Trophoblast cell (in vitro differentiated cells and primary cell): ENCODE measurements around the gene BCL2L12.

ENCODE experiments used
- DNase-seq, 2 donors: peaks; one replicate each; pipeline ENCODE4 v3.0.0-alpha.2; 2016
- H2AFZ ChIP-seq: 2 replicates; pipeline ENCODE4 v1.6.1; 2013; ENCODE audit warnings: low read length, moderate library complexity, mild to moderate bottlenecking; ENCODE audit not compliant: insufficient read depth, poor library complexity
- H2AK5ac ChIP-seq: 2 replicates; pipeline ENCODE4 v1.6.1; 2013; ENCODE audit warnings: mild to moderate bottlenecking, low read length
- H2BK120ac ChIP-seq: 2 replicates; pipeline ENCODE4 v1.6.1; 2013; ENCODE audit warnings: low read length, mild to moderate bottlenecking, moderate library complexity; ENCODE audit not compliant: insufficient read depth, poor library complexity
- H2BK12ac ChIP-seq: 2 replicates; pipeline ENCODE4 v1.6.1; 2013; ENCODE audit warnings: mild to moderate bottlenecking, low read length, moderate library complexity
- H2BK5ac ChIP-seq: 2 replicates; pipeline ENCODE4 v1.6.1; 2013; ENCODE audit warnings: low read length, low read depth, moderate library complexity, mild to moderate bottlenecking; ENCODE audit not compliant: poor library complexity
- H3K14ac ChIP-seq: 2 replicates; pipeline ENCODE4 v1.6.1; 2013; ENCODE audit warnings: mild to moderate bottlenecking, low read length
- H3K18ac ChIP-seq: 2 replicates; pipeline ENCODE4 v1.6.1; 2013; ENCODE audit warnings: mild to moderate bottlenecking, low read length
- H3K23ac ChIP-seq: 2 replicates; pipeline ENCODE4 v1.6.1; 2013; ENCODE audit warnings: low read length
- H3K27ac ChIP-seq: 2 replicates; pipeline ENCODE4 v1.5.1; 2013; ENCODE audit warnings: low read depth, mild to moderate bottlenecking, inconsistent platforms, low read length, moderate library complexity
- H3K27me3 ChIP-seq: 2 replicates; pipeline ENCODE4 v1.6.1; 2013; ENCODE audit warnings: inconsistent platforms, mild to moderate bottlenecking, low read length, moderate library complexity; ENCODE audit not compliant: insufficient read depth
- H3K36me3 ChIP-seq, 2 experiments: 1 replicate in 1 of 2; 2 replicates in 1 of 2; pipeline ENCODE4 v1.6.1; 2013; ENCODE audit warnings: low read length in 2 of 2, mild to moderate bottlenecking in 2 of 2, moderate library complexity in 1 of 2; ENCODE audit not compliant: insufficient read depth in 2 of 2, control insufficient read depth in 1 of 2
- H3K4ac ChIP-seq: 2 replicates; pipeline ENCODE4 v1.6.1; 2013; ENCODE audit warnings: low read depth, mild to moderate bottlenecking, low read length, moderate library complexity
- H3K4me1 ChIP-seq, 2 experiments: 1 replicate in 1 of 2; 2 replicates in 1 of 2; pipeline ENCODE4 v1.6.1; 2013; ENCODE audit warnings: low read length in 2 of 2, mild to moderate bottlenecking in 2 of 2, moderate library complexity in 1 of 2; ENCODE audit not compliant: insufficient read depth in 2 of 2, control insufficient read depth in 1 of 2
- H3K4me2 ChIP-seq: 2 replicates; pipeline ENCODE4 v1.6.1; 2013; ENCODE audit warnings: inconsistent platforms, mild to moderate bottlenecking, low read length, moderate library complexity
- H3K4me3 ChIP-seq: 2 replicates; pipeline ENCODE4 v1.5.1; 2013; ENCODE audit warnings: mild to moderate bottlenecking, low read depth, low read length, inconsistent platforms
- H3K79me1 ChIP-seq: one replicate; pipeline ENCODE4 v1.6.1; 2013; ENCODE audit warnings: low read length
- H3K79me2 ChIP-seq: 2 replicates; pipeline ENCODE4 v1.6.1; 2013; ENCODE audit warnings: low read length, mild to moderate bottlenecking; ENCODE audit not compliant: control insufficient read depth, insufficient read depth, poor library complexity
- H3K9ac ChIP-seq: 2 replicates; pipeline ENCODE4 v1.6.1; 2013; ENCODE audit warnings: mild to moderate bottlenecking, low read length
- H3K9me3 ChIP-seq: 2 replicates; pipeline ENCODE4 v1.6.1; 2013; ENCODE audit warnings: low read depth, mild to moderate bottlenecking, control low read depth, inconsistent platforms, low read length; ENCODE audit not compliant: insufficient read depth
- H4K12ac ChIP-seq: 2 replicates; pipeline ENCODE4 v1.6.1; 2013; ENCODE audit warnings: low read depth, mild to moderate bottlenecking, low read length, moderate library complexity
- H4K8ac ChIP-seq: 2 replicates; pipeline ENCODE4 v1.6.1; 2013; ENCODE audit warnings: low read depth, mild to moderate bottlenecking, low read length, moderate library complexity
- H4K91ac ChIP-seq: one replicate; pipeline ENCODE4 v1.6.1; 2013; ENCODE audit warnings: low read depth, mild to moderate bottlenecking, low read length, moderate library complexity
- WGBS: extraction: QIAGEN DNeasy Blood & Tissue Kit; methylation state at CpG from one replicate; pipeline ENCODE4 v1.1.7; 2013; ENCODE audit warnings: missing lambda C conversion rate; ENCODE audit not compliant: insufficient read length, insufficient coverage; ENCODE audit errors: extremely low coverage; 5-methylcytosine and 5-hydroxymethylcytosine counted together

Gene BCL2L12

DNA sequence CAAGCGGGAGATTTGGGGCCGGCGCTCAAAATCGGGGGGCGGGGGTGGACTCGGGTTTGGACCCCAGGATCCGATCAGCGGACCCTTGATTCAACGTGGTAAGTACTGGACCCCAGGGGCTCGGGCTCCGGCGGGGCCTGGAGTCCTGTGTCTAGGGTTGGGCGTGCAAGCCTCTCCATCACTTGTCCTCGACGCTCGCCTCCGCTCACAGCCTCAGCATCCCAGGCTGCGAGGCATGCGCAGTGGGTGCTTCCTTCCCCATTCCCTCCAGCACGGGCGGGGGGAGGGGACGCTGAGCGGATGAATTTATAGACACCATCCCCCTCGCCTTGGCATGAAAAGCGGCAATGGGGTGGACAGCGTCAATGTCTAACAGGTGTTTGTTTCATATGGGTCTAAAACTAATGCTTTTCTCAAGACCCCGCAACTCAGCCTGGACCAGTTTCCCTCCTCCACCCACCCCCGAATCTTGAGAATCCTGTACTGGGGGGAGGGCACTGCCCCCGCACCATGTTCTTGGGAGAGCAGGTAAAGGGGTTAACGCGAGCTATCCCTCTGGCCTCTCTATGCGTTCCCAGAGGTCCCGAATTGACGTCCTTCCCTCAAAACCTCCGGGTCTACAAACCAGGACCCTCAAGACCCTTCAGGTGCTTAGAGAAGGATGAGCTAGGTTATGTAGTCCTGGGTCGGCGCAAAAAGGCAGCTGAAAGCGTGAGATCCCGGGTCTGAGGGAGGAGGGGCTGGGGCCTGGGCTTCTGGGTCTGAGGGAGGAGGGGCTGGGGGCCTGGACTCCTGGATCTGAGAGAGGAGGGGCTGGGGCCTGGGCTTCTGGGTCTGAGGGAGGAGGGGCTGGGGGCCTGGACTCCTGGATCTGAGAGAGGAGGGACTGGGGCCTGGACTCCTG is 25.8 kb downstream of the BCL2L12 start:
- Histone ChIP-seq H3K4me3 (no peak overlapping the region), H3K27ac (no peak overlapping the region), H2BK120ac (no peak overlapping the region), H2BK12ac (no peak overlapping the region), H3K79me1 (peaks cover 3% of the 10 kb centered on the region), H3K4me1 (peaks cover 12 to 20% of the 10 kb centered on the region in 2 experiments), H3K14ac (peak overlapping the region; percentile 27), H3K9me3 (no peaks in the 10 kb centered on the region), H2BK5ac (no peak overlapping the region), H3K23ac (no peak overlapping the region), H3K36me3 (peaks cover 20 to 21% of the 10 kb centered on the region in 2 experiments), H2AK5ac (no peak overlapping the region), H3K79me2 (no peaks in the 10 kb centered on the region), H4K8ac (peak overlapping the region; percentile 74), H3K18ac (no peak overlapping the region), H2AFZ (peak overlapping the region; percentile 58), H4K91ac (no peak overlapping the region), H4K12ac (no peak overlapping the region), H3K27me3 (no peaks in the 10 kb centered on the region), H3K4ac (no peak overlapping the region), H3K4me2 (peak overlapping the region; percentile 64), H3K9ac (no peak overlapping the region)
- peak in 1 of 2 donors; percentile 19 for DNase-seq
- WGBS = no CpG with 5 or more reads among the region's 39 CpGs

DNA sequence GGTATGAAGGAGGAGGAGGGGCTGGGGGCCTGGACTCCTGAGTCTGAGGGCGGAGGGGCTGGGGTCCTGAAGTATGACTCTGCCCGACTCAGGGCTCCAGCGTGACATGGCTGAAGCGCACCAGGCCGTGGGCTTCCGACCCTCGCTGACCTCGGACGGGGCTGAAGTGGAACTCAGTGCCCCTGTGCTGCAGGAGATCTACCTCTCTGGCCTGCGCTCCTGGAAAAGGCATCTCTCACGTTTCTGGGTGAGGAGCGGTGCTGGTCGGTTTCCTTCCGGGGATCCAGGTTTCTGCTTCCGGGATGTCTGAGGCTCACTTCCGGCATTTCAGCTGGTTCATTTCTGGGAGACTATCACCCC is 26.4 kb downstream of the BCL2L12 start:
- Histone ChIP-seq H4K12ac (no peak overlapping the region), H3K9me3 (no peaks in the 10 kb centered on the region), H2AFZ (no peak overlapping the region), H3K4ac (no peak overlapping the region), H3K79me1 (peaks cover 3% of the 10 kb centered on the region), H3K23ac (no peak overlapping the region), H3K27ac (no peak overlapping the region), H3K27me3 (no peaks in the 10 kb centered on the region), H3K4me2 (no peak overlapping the region), H2BK5ac (no peak overlapping the region), H4K91ac (no peak overlapping the region), H3K14ac (no peak overlapping the region), H3K4me1 (peaks cover 12 to 20% of the 10 kb centered on the region in 2 experiments), H3K9ac (no peak overlapping the region), H4K8ac (no peak overlapping the region), H2AK5ac (no peak overlapping the region), H2BK120ac (no peak overlapping the region), H3K36me3 (peaks cover 16 to 17% of the 10 kb centered on the region in 2 experiments), H3K18ac (no peak overlapping the region), H2BK12ac (no peak overlapping the region), H3K79me2 (no peaks in the 10 kb centered on the region), H3K4me3 (no peak overlapping the region)
- no peak for DNase-seq
- no CpG with 5 or more reads among the region's 16 CpGs for WGBS

DNA sequence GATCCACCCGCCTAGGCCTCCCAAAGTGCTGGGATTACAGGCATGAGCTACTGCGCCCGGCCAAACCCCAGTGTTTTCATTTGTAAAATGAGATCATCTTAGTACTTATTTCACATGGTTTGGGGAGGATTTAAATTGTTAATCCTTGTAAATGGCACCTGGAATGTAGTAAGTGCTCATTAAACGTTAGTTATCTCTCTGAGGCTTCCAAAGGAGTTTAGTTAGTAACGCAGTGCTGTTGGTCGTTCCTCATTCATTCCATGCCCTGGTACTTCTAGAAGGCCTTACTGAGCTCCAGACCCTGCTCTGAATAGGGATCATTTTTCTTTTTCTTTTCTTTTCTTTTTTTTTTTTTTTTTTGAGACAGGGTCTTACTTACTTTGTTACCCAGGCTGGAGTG is 30.4 kb downstream of the BCL2L12 start:
- H3K18ac ChIP-seq = no peak overlapping the region
- H3K9ac ChIP-seq = no peak overlapping the region
- H3K79me1 ChIP-seq = no peaks in the 10 kb centered on the region
- H4K12ac ChIP-seq = no peak overlapping the region
- H3K9me3 ChIP-seq = no peaks in the 10 kb centered on the region
- no peak for DNase-seq
- no peak overlapping the region for H3K4me3 ChIP-seq
- no peaks in the 10 kb centered on the region for H3K27me3 ChIP-seq
- peaks cover 3 to 6% of the 10 kb centered on the region in 2 experiments for H3K4me1 ChIP-seq
- no peak overlapping the region for H4K8ac ChIP-seq
- H2BK120ac ChIP-seq = no peak overlapping the region
- no peak overlapping the region for H3K14ac ChIP-seq
- no peaks in the 10 kb centered on the region for H3K79me2 ChIP-seq
- no peak overlapping the region for H3K4ac ChIP-seq
- H3K4me2 ChIP-seq = no peak overlapping the region
- H2BK5ac ChIP-seq = no peak overlapping the region
- no peak overlapping the region for H2AK5ac ChIP-seq
- no peaks in the 10 kb centered on the region for H3K36me3 ChIP-seq
- no peak overlapping the region for H2AFZ ChIP-seq
- H3K23ac ChIP-seq = no peak overlapping the region
- H4K91ac ChIP-seq = no peak overlapping the region
- no peak overlapping the region for H3K27ac ChIP-seq
- H2BK12ac ChIP-seq = no peak overlapping the region
- no CpG with 5 or more reads among the region's 6 CpGs for WGBS

DNA sequence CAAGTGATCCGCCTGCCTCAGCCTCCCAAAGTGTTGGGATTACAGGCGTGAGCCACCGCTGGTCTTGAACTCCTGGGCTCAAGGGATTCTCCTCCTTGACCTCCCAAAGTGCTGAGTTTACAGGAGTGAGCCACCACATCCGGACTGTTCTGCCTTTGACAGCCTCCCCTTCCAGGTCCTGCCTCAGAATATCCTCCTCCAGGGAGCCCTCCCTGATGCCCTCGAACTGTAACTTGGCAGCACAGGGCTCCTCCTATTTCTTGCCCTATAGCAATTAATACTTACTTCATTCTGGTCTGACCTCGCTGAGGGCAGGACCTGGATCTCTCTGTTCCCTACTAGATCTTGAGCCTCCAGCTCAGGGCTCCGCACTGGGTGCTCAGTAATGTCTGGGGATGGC is 31.1 kb downstream of the BCL2L12 start:
- Histone ChIP-seq H2BK12ac (no peak overlapping the region), H3K27me3 (no peaks in the 10 kb centered on the region), H4K12ac (no peak overlapping the region), H4K91ac (no peak overlapping the region), H3K4me3 (no peak overlapping the region), H3K14ac (no peak overlapping the region), H3K79me1 (no peaks in the 10 kb centered on the region), H3K4me1 (no peaks in the 10 kb centered on the region), H2BK120ac (no peak overlapping the region), H2AFZ (no peak overlapping the region), H3K79me2 (no peaks in the 10 kb centered on the region), H2BK5ac (no peak overlapping the region), H4K8ac (no peak overlapping the region), H3K18ac (no peak overlapping the region), H3K4me2 (no peak overlapping the region), H3K23ac (no peak overlapping the region), H2AK5ac (no peak overlapping the region), H3K36me3 (no peaks in the 10 kb centered on the region), H3K9ac (no peak overlapping the region), H3K9me3 (no peaks in the 10 kb centered on the region), H3K27ac (no peak overlapping the region), H3K4ac (no peak overlapping the region)
- no CpG with 5 or more reads among the region's 7 CpGs for WGBS
- no peak for DNase-seq
